CD4-positive, alpha-beta T cell treated with Interleukin-2 at 100 ng/mL for 4 hours (primary cell): Measurements from ENCODE around the gene PRDM11.
A peak's percentile ranks its signal among the peaks of the same experiment; 100 is the strongest.

Experiments
- DNase-seq: peaks from one replicate; pipeline ENCODE4 v3.0.0-alpha.2; 2020; ENCODE audit warnings: low spot score

PRDM11 gene

DNA sequence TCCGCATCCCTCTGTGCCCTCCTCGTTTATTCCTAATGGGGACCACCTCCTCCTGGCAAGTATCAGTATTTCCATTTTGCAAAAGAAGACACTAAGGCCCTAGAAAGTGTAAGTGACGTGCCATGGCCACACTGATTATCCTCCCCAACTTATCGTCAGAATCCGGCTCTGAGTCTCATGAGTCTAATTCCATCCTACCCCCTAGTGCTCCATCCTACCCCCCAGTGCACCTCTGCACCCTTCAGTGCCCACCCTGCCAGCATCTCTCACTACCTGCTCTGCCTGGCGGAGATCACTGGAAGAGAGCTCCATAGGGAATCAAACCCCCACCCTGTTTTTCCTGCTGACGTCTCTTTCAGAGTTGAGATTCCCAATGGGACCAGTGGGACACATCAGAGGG lies 31.8 kb downstream of the PRDM11 start:
- DNase-seq: no peak

DNA sequence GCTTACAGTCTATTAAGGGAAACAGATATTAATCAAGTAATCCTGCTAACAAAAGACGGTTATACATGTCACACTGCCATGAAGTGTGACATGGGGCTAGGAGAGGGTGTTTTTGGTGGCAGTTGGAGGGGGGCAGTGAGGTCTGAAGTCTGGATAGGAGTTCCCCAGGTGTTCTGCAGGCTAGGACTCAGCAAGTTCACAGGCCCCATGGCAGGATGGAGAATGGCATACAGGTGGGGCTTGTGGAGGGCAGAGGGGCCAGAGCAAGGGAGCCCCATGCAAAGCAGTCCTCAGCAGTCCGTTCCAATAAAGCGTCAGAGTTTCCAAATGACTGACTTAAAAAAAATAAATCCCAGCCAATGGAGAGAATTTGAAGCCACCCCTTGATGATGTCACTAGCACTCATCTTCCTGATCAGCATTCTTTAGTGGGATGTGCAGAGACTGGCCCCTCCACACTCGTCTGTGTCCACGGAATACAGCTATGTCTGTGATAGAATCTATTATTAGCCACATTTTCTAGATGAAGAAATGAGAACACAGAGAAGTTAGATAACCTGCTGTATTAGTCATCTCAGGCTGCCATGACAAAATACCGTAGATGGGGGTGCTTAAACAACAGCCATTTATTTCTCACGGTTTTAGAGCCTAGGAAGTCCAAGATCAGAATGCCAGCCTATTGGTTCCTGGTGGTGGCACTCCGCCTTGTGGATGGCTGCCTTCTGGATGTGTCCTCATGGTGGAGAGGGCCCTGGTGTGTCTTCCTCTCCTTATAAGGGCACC lies 32.6 kb downstream of the PRDM11 start:
- DNase-seq: no peak

DNA sequence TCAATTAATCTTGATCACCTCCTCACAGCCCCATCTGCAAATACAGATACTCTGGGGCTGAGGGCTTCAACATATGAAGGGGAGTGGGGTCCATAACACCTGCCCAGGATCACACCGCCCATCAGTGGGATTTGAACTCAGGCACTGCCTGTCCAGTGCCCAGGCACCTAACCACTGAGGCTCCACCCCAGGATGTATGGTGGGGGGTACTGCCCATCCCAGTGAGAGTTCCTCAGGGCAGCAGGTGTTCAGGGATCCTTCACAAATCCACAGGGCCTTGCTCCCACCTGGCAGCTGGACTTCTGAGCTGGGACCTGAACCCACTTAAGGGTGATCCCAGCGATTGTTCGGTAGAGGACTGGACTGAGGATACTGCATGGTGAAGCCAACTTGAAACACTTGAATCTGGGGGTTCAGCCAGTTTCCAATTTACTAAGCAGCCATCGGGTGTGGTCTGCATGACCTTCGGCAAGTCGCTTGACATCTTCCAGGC lies 33.3 kb downstream of the PRDM11 start:
- DNase-seq: no peak

DNA sequence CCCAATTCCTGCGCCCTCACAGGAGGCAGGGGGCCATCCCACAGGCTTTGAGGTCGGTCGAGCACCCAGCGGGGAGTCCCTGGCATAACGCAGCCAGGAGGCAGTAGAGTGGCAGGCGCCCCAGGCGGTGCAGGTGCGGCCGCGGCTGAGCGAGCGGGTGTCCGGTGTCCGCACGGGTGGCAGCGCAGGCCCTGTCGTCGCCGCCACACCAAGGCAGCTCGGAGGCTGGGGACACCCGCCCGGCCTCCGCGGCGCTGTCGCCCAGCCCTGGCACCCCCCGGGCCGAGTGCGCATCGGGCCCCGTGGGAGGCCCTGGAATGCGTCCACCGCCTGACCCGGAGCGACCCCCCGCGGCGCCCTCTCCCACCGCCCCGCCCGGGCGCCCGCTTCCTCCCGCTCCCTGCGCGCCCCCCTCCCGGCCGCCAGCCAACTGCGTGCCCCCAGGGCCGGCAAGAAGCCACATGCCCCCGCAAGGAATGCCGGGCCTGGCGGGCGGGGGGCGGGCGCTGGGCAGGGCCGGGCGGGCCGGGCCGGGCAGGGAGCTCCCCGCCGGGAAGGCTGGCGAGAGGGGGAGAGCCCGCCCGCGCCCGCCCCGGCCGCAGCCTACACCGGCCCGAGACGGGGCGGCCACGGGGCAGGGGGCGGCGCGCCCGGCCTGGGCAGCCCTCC lies 33.9 kb downstream of the PRDM11 start:
- no peak for DNase-seq

DNA sequence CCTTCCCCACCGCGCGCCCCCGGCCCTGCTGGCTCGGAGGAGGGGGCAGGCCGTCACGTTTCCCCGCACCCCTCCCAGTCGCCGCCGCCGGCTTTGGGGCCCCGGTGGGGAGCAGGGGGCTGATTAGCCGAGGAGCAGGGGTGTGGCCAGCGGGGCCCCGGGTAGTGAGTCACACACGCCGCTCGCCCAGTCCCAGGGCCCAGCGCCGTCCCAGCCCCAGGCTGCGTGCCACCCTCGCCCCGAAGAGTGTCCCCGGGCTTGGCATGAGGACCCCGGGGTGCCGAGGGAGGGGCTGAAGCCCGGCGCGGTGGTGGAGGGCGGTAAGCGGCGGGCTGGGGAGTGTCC lies 34.4 kb downstream of the PRDM11 start:
- peak; percentile 18 for DNase-seq

DNA sequence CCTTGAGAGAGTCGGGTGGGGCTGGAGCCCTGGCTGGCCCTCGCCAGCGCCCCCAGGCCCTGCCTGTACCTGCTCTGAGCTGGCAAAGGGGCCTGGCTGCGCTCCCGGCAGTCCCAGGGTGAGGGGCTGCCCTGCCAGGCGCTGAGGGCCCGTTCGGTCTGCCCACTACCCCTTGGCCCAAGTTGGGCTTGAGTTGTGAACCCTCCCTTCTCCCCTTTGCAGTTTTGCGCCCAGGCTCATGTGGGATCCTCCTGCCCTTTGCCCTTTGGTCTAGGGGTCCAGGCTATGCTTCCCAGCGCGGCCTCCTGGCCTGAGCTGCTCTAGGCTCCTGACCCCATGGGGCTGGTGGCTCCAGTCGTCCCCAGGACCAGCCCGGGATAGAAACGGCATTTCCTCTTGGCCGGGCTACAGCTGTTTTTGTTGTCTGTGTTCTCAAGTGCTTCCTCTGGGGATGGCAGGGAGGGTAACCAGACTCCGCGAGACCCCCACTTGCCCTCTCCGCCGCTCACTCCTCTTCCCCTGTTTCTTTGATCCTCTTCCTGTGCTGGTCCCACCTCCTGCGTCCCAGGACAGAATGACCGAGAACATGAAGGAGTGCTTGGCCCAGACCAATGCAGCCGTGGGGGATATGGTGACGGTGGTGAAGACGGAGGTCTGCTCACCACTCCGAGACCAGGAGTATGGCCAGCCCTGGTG lies 34.9 kb downstream of the PRDM11 start:
- DNase-seq: no peak

DNA sequence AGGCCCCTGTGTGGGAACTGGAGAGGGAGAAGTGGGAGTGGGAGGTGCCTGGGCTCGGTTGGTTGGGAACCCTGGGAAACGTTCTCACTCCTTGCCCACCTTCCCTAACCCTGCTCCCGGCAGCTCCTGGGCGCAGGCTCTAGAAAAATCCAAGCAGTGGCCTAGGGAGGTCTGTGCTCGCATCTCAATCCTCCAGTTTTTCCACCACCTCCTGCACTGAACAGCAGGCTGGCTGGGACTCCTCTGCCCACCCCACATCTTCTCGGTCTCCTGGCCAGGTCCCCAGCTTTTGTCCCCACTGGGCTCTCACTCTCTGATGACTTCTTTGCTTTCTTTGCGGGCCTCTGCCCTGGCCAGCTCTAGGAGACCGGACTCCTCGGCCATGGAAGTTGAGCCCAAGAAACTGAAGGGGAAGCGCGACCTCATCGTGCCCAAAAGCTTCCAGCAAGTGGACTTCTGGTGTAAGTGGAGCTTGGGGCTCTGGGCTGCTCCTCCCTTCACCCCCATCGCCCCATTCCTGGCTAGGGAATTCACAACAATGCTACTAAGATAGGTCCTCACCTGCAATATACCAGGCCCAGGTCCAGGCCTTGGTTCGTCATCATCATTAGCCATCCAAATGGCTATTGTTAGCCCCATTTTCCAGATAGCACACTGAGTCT lies 35.6 kb downstream of the PRDM11 start:
- no peak for DNase-seq

DNA sequence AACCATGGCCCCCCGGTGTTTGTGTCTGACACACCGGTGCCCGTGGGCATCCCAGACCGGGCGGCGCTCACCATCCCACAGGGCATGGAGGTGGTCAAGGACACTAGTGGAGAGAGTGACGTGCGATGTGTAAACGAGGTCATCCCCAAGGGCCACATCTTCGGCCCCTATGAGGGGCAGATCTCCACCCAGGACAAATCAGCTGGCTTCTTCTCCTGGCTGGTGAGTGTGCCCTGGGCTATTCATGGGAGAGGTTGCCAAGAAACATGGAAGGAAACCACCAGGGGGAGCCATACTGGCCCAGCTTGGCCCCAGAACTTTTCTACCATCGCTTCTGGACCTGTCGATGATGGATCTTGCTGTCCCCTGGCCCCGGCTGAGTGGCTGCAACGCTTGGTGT lies 36.5 kb downstream of the PRDM11 start:
- no peak for DNase-seq

DNA sequence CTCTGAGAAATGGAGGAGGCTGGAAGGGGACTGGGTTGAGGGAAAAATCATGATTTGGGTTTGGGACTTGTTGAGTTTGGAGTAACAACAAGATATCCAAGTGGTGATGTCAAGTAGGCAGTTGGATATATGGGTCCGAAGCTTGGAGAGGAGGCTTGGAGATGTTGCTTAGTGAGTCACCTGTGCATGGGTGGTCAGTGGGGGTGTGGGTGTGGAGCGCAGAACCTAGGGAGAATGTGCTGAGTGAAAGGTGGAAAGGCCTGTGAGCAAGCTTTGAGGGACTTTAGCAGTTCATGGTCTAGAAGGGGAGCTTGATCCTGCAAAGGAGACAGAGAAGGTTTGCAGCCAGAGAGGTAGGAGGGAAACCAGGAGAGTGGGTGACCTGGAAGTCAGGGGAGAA lies 38.2 kb downstream of the PRDM11 start:
- no peak for DNase-seq

DNA sequence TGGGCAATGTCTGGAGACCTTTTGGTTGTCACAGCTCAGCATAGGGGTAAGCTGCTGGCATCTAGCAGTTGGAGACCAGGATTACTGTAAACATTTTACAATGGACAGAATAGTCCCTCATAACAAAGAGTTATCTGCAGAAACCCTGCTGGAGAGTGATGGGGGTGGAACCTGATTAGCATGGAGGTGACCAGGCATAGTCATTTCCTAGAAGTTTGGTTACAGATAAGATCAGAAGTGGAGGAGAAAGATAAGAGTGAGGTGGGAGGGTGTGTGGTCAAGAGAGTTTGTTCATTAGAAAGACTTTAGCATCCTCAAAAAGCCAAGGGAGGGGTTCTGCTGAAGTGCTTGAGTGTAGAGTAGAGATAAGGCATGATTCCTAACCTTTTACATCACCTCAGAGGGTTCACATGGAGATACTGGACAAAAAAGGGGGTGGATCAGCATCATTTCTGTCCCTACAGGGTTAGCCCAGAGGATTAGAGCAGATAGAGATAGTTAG lies 38.8 kb downstream of the PRDM11 start:
- DNase-seq: no peak

DNA sequence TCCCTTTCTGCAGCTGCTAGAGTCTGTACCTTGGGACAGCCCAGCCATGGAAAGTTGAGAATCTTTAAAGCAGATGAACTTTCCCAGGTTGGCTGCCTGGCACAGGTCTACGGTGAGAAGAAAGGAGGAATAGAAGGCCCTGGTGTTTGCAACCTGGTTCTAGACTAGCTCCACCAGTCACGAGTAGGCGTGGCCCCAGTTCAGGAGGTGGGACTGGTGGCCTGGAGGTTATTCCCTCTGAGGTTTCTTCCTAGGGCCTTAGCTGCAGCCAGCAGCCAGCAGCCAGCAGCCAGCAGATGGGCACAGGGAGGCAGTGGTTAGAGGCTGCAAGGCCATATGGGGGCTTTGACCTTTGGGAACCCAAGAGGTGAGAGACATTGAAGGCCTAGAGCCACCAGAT lies 40.9 kb downstream of the PRDM11 start:
- DNase-seq: no peak

DNA sequence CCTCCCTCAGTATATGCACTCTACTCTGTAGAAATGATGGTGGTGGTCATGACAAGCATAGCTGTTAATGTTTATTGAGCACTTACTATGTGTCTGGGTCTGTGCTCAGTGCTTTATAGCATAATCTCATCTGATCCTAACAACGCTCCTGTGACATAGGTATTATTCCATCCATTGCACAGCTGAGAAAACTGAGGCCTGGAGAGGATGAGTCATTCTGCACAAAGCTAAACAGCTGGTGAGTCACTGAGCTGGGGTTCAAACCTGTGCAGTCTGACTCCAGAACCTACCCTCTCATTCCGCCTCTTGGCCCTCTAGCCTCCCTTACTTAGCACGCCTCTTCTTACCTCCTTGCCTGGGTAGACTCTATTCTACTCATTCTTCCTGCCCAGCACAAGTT lies 41.7 kb downstream of the PRDM11 start:
- no peak for DNase-seq

DNA sequence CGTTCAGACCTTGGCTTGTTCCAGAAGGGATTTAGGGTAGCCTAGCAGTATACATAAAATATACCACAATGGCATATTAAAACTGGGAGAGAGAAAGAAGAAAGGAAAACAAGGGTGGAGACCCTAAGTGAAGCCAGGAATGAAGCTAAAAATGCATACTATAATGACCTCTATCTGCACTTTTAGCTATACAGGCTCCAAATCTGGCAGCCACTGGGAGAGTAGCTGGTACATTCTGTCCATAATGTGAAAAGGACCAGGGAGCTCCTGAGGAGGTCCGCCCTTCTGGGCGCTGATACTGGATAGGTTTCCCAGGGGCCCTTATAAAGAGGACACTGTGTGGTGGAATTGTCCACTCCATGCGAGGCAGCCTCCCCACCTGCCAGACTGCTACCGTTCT lies 42.8 kb downstream of the PRDM11 start:
- DNase-seq: no peak

DNA sequence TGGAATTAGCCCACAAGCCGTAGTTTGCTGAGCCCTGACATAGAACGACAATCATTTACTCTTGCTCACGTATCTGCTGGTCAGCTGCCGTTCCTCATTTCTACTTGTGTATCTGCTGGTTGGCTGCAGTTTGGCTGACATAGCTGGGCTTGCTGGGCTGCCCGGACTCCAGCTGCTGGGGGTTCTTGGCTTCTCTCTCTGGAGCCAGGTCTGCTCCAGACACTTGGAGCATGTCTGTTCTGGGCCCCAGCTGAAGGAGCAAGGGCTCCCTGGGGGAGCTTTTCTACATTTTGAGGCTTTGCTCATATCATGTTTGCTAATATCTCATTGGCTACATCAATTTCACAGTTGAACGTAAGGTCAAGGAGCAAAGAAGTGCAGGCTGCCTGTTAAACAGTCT lies 47.3 kb downstream of the PRDM11 start:
- no peak for DNase-seq

DNA sequence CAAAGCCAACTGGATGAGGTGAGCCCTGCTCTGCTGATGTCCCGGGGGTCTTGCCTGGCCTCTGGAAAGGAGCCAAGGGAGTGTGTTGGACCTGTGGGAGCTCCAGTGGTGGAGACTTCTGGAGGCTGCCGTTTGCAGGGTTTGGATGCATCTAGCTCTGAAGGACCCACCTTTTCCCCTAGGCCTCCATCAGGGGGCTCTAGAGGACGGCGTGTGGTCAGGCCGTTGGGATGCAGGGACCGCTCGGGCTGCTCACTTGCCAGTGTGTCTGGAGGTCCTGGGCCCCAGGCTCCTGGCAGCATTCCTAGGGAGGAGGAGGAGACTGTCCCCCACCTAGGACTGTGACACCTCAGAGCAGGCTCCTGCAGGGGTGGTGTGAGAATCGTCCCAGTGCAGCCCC lies 58.3 kb downstream of the PRDM11 start:
- DNase-seq: no peak

DNA sequence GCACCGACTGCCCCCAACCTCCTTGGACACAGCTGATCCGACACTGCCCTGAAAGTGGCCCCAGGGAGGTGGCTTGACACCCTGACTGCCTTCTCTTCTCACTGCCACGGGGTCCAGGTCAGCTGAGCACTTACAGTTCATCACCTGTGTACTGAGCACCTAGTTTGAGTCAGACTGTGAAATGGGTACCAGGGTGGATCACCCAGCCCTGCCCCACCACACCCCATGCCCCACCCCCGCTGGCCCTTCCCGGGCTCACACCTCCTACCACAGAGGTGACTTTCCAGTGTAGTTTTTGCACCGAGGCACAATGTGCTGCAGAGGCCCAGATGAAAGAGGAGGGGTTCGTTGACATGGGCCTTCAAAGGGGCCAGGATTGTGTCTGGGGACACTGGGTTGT lies 59.5 kb downstream of the PRDM11 start:
- DNase-seq: no peak

DNA sequence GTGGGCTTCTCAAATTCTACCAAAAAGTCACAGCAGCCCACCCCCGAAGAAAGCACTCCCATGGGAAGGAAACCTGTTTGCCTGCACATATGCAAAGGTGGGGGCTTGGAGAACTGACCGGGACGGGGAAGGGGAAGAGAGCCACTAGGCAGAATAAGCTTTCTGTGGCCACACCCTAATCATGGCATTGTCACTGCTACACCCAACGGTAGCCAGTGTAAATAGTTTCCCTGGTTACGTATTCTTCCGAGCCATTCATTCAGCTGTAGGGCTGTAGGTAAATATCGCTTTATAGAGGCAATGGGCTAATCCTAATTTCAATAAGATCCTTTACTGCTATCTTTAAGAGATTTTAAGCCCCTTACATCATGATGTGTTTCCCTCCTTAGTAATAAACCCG lies 61.7 kb downstream of the PRDM11 start:
- no peak for DNase-seq

DNA sequence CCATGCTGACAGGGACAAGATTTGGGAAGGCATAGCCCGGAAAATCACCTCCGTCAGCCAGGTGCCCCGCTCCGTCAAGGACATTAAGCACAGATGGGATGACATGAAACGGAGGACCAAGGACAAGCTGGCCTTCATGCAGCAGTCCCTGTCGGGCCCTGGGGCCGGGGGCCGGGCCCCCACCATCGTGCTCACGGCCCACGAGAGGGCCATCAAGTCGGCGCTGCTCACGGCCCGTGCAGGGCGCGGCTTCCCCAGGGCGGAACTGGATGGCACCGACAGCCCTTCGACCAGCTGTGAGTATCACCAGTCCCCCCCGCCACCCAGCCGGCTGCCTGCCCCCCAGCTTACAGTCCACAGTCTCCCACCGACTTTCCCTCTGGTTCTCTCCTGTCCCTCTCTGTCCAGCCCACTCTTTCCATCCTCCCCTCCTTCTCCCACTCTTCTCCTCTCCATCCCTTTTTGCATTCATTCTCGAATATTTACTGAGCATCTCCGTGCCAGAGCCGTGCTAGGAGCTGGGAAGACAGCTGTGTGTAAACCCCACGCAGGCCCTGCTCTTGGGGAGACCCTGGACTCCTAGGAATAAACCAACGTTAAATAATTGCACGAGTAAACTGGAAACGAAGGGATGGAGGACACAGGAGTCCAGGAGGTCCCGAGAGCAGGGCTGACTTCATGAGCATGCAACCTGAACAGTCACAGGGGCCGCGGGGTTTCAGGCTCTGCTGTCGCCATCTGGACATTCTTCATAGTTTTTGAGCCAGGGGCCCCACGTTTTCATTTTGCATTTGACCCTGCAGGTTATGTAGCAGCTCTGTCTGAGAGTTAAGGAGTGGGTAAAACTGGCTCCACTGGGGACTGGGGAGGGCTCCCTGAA lies 62.8 kb downstream of the PRDM11 start:
- no peak for DNase-seq

DNA sequence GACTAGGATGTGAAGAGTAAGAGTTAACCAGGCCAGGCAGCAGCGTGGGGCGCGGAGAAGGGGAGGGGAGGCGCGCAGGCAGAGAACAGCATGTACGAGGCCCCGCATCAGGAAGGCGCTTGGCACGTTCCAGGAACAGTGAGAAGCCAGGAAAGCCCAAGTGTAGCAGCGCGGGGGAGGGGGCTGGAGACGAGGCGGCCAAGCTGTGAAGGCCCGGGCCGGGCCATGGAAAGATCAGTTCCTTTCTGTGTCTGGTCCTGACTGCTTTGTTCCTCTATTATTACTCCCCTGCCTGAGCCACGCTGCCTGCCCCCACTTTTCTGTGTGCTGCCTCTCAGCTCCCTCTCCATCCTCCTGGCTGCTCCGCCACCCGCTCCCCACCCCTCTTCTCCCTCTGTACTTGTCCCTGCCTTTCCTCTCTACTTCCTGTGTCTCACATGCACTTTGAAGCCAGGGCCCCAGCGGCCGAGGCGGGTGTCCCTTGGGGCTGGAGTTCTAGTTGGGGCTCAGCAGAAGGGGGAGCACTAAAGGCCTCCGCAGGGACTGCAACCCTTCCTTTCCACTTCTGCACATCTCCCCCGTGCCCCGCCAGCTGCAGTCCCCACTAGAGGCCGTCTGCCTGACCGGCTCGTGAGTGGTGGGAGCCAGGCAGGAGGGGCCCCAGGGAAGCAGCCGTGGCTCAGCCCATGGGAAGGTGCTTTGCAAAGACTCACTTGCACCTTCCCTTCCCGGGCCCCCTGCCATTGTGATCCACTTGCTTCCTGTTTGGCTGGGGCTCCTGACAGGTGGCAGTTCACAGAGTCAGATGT lies 63.7 kb downstream of the PRDM11 start:
- DNase-seq: no peak

DNA sequence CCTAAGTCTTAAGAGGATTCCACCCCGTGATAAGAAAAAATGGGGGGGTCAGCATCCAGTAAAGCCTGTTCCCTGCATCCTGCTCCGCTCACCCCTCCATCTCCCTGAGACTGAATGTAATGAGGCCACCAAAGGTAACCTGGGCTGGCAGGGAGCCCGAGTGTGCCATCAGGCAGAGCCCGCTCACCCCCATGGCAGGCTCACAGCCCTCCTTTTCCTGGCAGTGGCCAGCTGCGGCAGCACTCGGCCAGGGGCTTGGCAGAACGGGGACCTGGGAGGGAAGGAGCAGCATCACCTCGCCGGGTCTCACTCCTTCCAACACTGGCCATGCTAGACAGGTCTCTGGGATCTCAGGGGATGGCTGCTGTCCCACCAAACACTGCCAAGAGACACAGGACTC lies 64.4 kb downstream of the PRDM11 start:
- no peak for DNase-seq

DNA sequence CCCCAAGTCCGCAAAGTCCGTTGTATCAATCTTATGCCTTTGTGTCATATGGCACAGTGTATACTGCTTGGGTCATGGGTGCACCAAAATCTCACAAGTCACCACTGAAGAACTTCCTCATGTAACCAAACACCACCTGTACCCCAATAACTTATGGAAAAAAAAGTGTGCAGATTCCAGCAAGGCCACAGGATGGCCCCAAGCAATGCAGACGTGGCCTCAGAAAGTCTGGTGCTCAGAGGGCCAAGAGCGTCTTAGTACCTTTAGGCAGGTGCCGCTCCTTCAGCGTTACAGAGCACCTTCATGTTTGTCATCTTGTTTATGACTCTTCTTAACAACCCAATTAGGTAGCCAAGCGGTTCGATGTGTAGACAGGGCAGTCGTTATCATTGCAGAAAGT lies 65.3 kb downstream of the PRDM11 start:
- no peak for DNase-seq
